Neural cell (in vitro differentiated cells): Measurements from ENCODE around the gene FGF6. TPM values are rescaled to one million over a fixed set of nuclear protein-coding genes. Genes with fewer than 3 reads are reported as not detected.

Experiments
- H2AFZ ChIP-seq: fragments of 200-600, 300-800 bp; sonication (generic), shearing (Covaris generic); 2 replicates; pipeline ENCODE4 v1.6.0; 2014; ENCODE audit warnings: low read depth, mild to moderate bottlenecking, antibody characterized with exemption, low read length, moderate library complexity
- H3F3A ChIP-seq: fragments of 200-600 bp; shearing (Covaris generic); 2 replicates; pipeline ENCODE4 v1.6.1; 2016; ENCODE audit warnings: mild to moderate bottlenecking, moderate library complexity, mixed read lengths, antibody characterized with exemption, low read length; ENCODE audit not compliant: insufficient read depth, poor library complexity, severe bottlenecking
- H3K27ac ChIP-seq: fragments of 200-600, 300-800 bp; sonication (generic), shearing (Covaris generic); 2 replicates; pipeline ENCODE4 v1.5.1; 2014; ENCODE audit warnings: mild to moderate bottlenecking, low read length, moderate library complexity
- H3K27me3 ChIP-seq: fragments of 300-800, 200-600 bp; sonication (generic), shearing (Covaris generic); 2 replicates; pipeline ENCODE4 v1.6.0; 2014; ENCODE audit warnings: mild to moderate bottlenecking, low read depth, low read length, moderate library complexity; ENCODE audit not compliant: insufficient read depth
- H3K36me3 ChIP-seq: fragments of 300-800, 200-600 bp; sonication (generic), shearing (Covaris generic); 2 replicates; pipeline ENCODE4 v1.5.1; 2014; ENCODE audit warnings: mild to moderate bottlenecking, antibody characterized with exemption, low read length, moderate library complexity; ENCODE audit not compliant: insufficient read depth
- H3K4me2 ChIP-seq: fragments of 300-800, 200-600 bp; sonication (generic), shearing (Covaris generic); 2 replicates; pipeline ENCODE4 v1.6.0; 2014; ENCODE audit warnings: mild to moderate bottlenecking, low read length
- H3K4me3 ChIP-seq: fragments of 300-800, 200-600 bp; sonication (generic), shearing (Covaris generic); 2 replicates; pipeline ENCODE4 v1.5.1; 2014; ENCODE audit warnings: mild to moderate bottlenecking, low read length, moderate library complexity
- H3K79me2 ChIP-seq: fragments of 200-600 bp; shearing (Covaris generic); replicated peaks from 2 replicates; pipeline ENCODE4 v1.6.0; 2014; ENCODE audit warnings: mild to moderate bottlenecking, low read length, moderate library complexity; ENCODE audit not compliant: insufficient read depth
- H3K9ac ChIP-seq: fragments of 300-800, 200-600 bp; sonication (generic), shearing (Covaris generic); 2 replicates; pipeline ENCODE4 v1.6.1; 2016; ENCODE audit warnings: mild to moderate bottlenecking, low read length, mixed read lengths
- H3K9me2 ChIP-seq: fragments of 200-600 bp; shearing (Covaris generic); 2 replicates; pipeline ENCODE4 v1.6.1; 2016; ENCODE audit warnings: mild to moderate bottlenecking, low read length, mixed read lengths; ENCODE audit not compliant: insufficient read depth
- H3K9me3 ChIP-seq: fragments of 200-600, 300-800 bp; sonication (generic), shearing (Covaris generic); 2 replicates; pipeline ENCODE4 v1.6.1; 2016; ENCODE audit warnings: mild to moderate bottlenecking, mixed run types, low read length, moderate library complexity, mixed read lengths
- H4K20me1 ChIP-seq: fragments of 200-600 bp; shearing (Covaris generic); 2 replicates; pipeline ENCODE4 v1.6.1; 2016; ENCODE audit warnings: mild to moderate bottlenecking, mixed run types; ENCODE audit not compliant: insufficient read depth
- CTCF ChIP-seq: fragments of 450-650 bp; IDR thresholded peaks from 2 replicates; pipeline ENCODE4 v1.5.1; 2014; ENCODE audit warnings: antibody characterized with exemption, mild to moderate bottlenecking, moderate library complexity; ENCODE audit not compliant: poor library complexity, severe bottlenecking
- EP300 ChIP-seq: fragments of 450-650 bp; conservative IDR thresholded peaks from 2 replicates; pipeline ENCODE4 v1.6.1; 2014; ENCODE audit warnings: antibody characterized with exemption, mild to moderate bottlenecking, moderate library complexity; ENCODE audit not compliant: poor library complexity, severe bottlenecking
- EZH2 ChIP-seq: fragments of 200-600, 300-800 bp; shearing (Covaris generic), sonication (generic); IDR thresholded peaks from 2 replicates; pipeline ENCODE4 v1.6.1; 2014; ENCODE audit warnings: antibody characterized with exemption, low read length, borderline replicate concordance, mild to moderate bottlenecking; ENCODE audit not compliant: insufficient read depth, poor library complexity, severe bottlenecking
- MXI1 ChIP-seq: fragments of 450-650 bp; conservative IDR thresholded peaks from 2 replicates; pipeline ENCODE4 v1.6.1; 2014; ENCODE audit warnings: antibody characterized with exemption, mild to moderate bottlenecking; ENCODE audit not compliant: poor library complexity, severe bottlenecking
- POLR2AphosphoS5 ChIP-seq: IDR thresholded peaks from 2 replicates; pipeline ENCODE4 v1.6.1; 2012
- RAD21 ChIP-seq: fragments of 450-650 bp; conservative IDR thresholded peaks from 2 replicates; pipeline ENCODE4 v1.6.1; 2014; ENCODE audit warnings: antibody characterized with exemption, mild to moderate bottlenecking, moderate library complexity
- REST ChIP-seq: IDR thresholded peaks from 2 replicates; pipeline ENCODE4 v1.6.1; 2012; ENCODE audit warnings: borderline replicate concordance
- SMC3 ChIP-seq: fragments of 450-650 bp; conservative IDR thresholded peaks from 2 replicates; pipeline ENCODE4 v1.6.1; 2014; ENCODE audit warnings: antibody characterized with exemption, mild to moderate bottlenecking, moderate library complexity; ENCODE audit not compliant: poor library complexity
- TAF1 ChIP-seq: IDR thresholded peaks from 2 replicates; pipeline ENCODE4 v1.6.1; 2012; ENCODE audit warnings: low read depth
- polyA plus RNA-seq: library from polyadenylated mRNA; depleted of rRNA; stranded (reverse); fragments of >200 nt; gene quantifications from 2 replicates; pipeline ENCODE4 v1.2.3, GENCODE V29; 2014

Gene FGF6
- polyA plus RNA-seq, 1 donor from 2014 or later = not detected

GRCh38 chr12:4450551-4451112 is 5.0 kb upstream of the FGF6 start:
- Histone ChIP-seq H4K20me1 (no peaks in the 10 kb centered on the region), H3K27ac (no peak overlapping the region), H2AFZ (no peak overlapping the region), H3K9me3 (no peaks in the 10 kb centered on the region), H3K9me2 (no peaks in the 10 kb centered on the region), H3K9ac (no peak overlapping the region), H3K79me2 (no peaks in the 10 kb centered on the region), H3K4me3 (no peak overlapping the region), H3F3A (no peaks in the 10 kb centered on the region), H3K4me2 (no peak overlapping the region), H3K27me3 (no peaks in the 10 kb centered on the region), H3K36me3 (no peaks in the 10 kb centered on the region)
- no peak for TF ChIP-seq MXI1
- TF ChIP-seq SMC3 = no peak
- no peak for TF ChIP-seq EZH2
- no peak for TF ChIP-seq RAD21
- no peak for TF ChIP-seq POLR2AphosphoS5

GRCh38 chr12:4449851-4450221 is 4.2 kb upstream of the FGF6 start:
- Histone ChIP-seq H2AFZ (no peak overlapping the region), H3K9me2 (no peaks in the 10 kb centered on the region), H3K9me3 (no peaks in the 10 kb centered on the region), H3K27me3 (no peaks in the 10 kb centered on the region), H3F3A (no peaks in the 10 kb centered on the region), H3K4me2 (no peak overlapping the region), H3K27ac (no peak overlapping the region), H4K20me1 (no peaks in the 10 kb centered on the region), H3K4me3 (no peak overlapping the region), H3K9ac (no peak overlapping the region), H3K79me2 (no peaks in the 10 kb centered on the region), H3K36me3 (no peaks in the 10 kb centered on the region)
- TF ChIP-seq EP300 = no peak
- TF ChIP-seq REST = no peak
- TF ChIP-seq POLR2AphosphoS5 = no peak
- TF ChIP-seq EZH2 = no peak
- no peak for TF ChIP-seq TAF1
- no peak for TF ChIP-seq SMC3
- TF ChIP-seq MXI1 = no peak
- TF ChIP-seq RAD21 = no peak
- TF ChIP-seq CTCF = no peak
